ENCODE measurements around the gene TMF1.

DNA sequence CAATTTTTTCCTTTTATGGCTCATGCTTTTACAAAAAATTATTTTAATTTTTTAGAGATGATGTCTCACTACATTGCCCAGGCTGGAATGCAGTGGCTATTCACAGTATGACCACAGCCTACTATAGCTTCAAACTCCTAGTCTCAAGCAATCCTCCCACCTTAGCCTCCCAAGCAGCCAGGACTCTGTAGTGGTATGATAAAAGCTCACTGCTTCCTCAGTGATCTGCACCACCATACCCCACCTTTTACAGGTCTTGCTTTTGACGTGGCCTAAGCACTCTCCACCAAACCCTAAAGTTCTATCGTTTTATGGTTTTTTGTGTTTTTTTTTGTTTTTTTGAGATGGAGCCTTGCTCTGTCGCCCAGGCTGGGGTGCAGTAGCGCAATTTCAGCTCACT is 14.0 kb upstream of the TMF1 start:
- no peak for TF ChIP-seq CTBP1 (IDR thresholded peaks at IDR 0.05; ENCODE audit: borderline replicate concordance)
- TF ChIP-seq BHLHE40 (IDR thresholded peaks at IDR 0.05; ENCODE audit: borderline replicate concordance), result no peak
- TF ChIP-seq SP1 (IDR thresholded peaks at IDR 0.05), result no peak
- TF ChIP-seq FOXM1 (IDR thresholded peaks at IDR 0.05; ENCODE audit: borderline replicate concordance), result no peak
- TF ChIP-seq ZNF384 (IDR thresholded peaks at IDR 0.05), result no peak
- no peak for TF ChIP-seq ELF4 (IDR thresholded peaks at IDR 0.05)
- TF ChIP-seq FOXK2 (IDR thresholded peaks at IDR 0.05), result no peak
- TF ChIP-seq ARNT (IDR thresholded peaks at IDR 0.05), result no peak
- no peak for TF ChIP-seq SUZ12 (IDR thresholded peaks at IDR 0.05)
- no peak for TF ChIP-seq TARDBP (IDR thresholded peaks at IDR 0.05)
- TF ChIP-seq, protein P1, sequence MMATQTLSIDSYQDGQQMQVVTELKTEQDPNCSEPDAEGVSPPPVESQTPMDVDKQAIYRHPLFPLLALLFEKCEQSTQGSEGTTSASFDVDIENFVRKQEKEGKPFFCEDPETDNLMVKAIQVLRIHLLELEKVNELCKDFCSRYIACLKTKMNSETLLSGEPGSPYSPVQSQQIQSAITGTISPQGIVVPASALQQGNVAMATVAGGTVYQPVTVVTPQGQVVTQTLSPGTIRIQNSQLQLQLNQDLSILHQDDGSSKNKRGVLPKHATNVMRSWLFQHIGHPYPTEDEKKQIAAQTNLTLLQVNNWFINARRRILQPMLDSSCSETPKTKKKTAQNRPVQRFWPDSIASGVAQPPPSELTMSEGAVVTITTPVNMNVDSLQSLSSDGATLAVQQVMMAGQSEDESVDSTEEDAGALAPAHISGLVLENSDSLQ (IDR thresholded peaks at IDR 0.05), result no peak
- no peak for TF ChIP-seq NFRKB (IDR thresholded peaks at IDR 0.05)
- no peak for TF ChIP-seq LEF1 (IDR thresholded peaks at IDR 0.05; ENCODE audit: borderline replicate concordance)
- TF ChIP-seq HDGF (IDR thresholded peaks at IDR 0.05; ENCODE audit: borderline replicate concordance), result no peak

Data from HEK293T (cell line).